ENCODE measurements around the gene ATXN10. TPM values are rescaled to one million over a fixed set of nuclear protein-coding genes. Genes with fewer than 3 reads are reported as not detected.
"Not testable (repeated sequence)": the region's sequence is repeated elsewhere in the genome, so short reads cannot be mapped to it uniquely, and the experiment has no call there.

The ATXN10 gene
- total RNA-seq, 2 donors from 2014 or later: 55.8 to 89.1 TPM

- Mint-ChIP-seq H3K4me1 (no peaks in the 10 kb centered on the region), H3K27me3 (peaks cover 16% of the 10 kb centered on the region), H3K4me3 (no peak overlapping the region), H3K9me3 (no peaks in the 10 kb centered on the region), H3K27ac (no peak overlapping the region), H3K36me3 (ENCODE audit: low read depth) (no peaks in the 10 kb centered on the region)
- ATAC-seq (replicated peaks): no peak
Observed at GRCh38 chr22:45656577-45656976, 15.1 kb upstream of the ATXN10 start.

GRCh38 chr22:45657701-45658100 is 13.9 kb upstream of the ATXN10 start:
- Mint-ChIP-seq H3K27me3 (peaks cover 16% of the 10 kb centered on the region), H3K4me3 (no peak overlapping the region), H3K9me3 (no peaks in the 10 kb centered on the region), H3K36me3 (ENCODE audit: low read depth) (no peaks in the 10 kb centered on the region), H3K4me1 (no peaks in the 10 kb centered on the region), H3K27ac (no peak overlapping the region)
- ATAC-seq (replicated peaks): no peak

GRCh38 chr22:45664136-45664646 is 7.4 kb upstream of the ATXN10 start:
- Mint-ChIP-seq H3K4me1 (no peaks in the 10 kb centered on the region), H3K4me3 (no peak overlapping the region), H3K27ac (no peak overlapping the region), H3K9me3 (peaks cover 4% of the 10 kb centered on the region), H3K27me3 (peaks cover 23% of the 10 kb centered on the region), H3K36me3 (ENCODE audit: low read depth) (no peaks in the 10 kb centered on the region)
- ATAC-seq (replicated peaks): no peak

GRCh38 chr22:45667486-45667885 is 4.1 kb upstream of the ATXN10 start:
- H3K27ac Mint-ChIP-seq: no peak overlapping the region
- peaks cover 18% of the 10 kb centered on the region for H3K27me3 Mint-ChIP-seq
- no peaks in the 10 kb centered on the region for H3K4me1 Mint-ChIP-seq
- H3K9me3 Mint-ChIP-seq: peaks cover 4% of the 10 kb centered on the region
- H3K36me3 Mint-ChIP-seq (ENCODE audit: low read depth): no peaks in the 10 kb centered on the region
- ATAC-seq (replicated peaks): no peak
- H3K4me3 Mint-ChIP-seq: no peak overlapping the region

- H3K9me3 Mint-ChIP-seq; H3K36me3 Mint-ChIP-seq (ENCODE audit: low read depth); ATAC-seq (replicated peaks); H3K27ac Mint-ChIP-seq; H3K4me3 Mint-ChIP-seq: not testable (repeated sequence)
- H3K4me1 Mint-ChIP-seq: peaks cover 23% of the 10 kb centered on the region
- peaks cover 12% of the 10 kb centered on the region for H3K27me3 Mint-ChIP-seq
Observed at GRCh38 chr22:45670363-45670762, 1.3 kb upstream of the ATXN10 start.

- ATAC-seq (replicated peaks): no peak
- peak overlapping the region; percentile 90 for H3K4me3 Mint-ChIP-seq
- peaks cover 8% of the 10 kb centered on the region for H3K27me3 Mint-ChIP-seq
- H3K27ac Mint-ChIP-seq: peak overlapping the region; percentile 94
- H3K36me3 Mint-ChIP-seq (ENCODE audit: low read depth): peaks cover 10% of the 10 kb centered on the region
- peaks cover 25% of the 10 kb centered on the region for H3K4me1 Mint-ChIP-seq
- peaks cover 4% of the 10 kb centered on the region for H3K9me3 Mint-ChIP-seq
Observed at GRCh38 chr22:45670981-45671782, 452 bp upstream of the ATXN10 start.

- H3K36me3 Mint-ChIP-seq (ENCODE audit: low read depth): peaks cover 19% of the 10 kb centered on the region
- H3K27me3 Mint-ChIP-seq: peaks cover under 1% of the 10 kb centered on the region
- H3K9me3 Mint-ChIP-seq: no peaks in the 10 kb centered on the region
- H3K4me3 Mint-ChIP-seq: peak overlapping the region; percentile 90
- H3K4me1 Mint-ChIP-seq: peaks cover 32% of the 10 kb centered on the region
- peak; percentile 11 for ATAC-seq (replicated peaks)
- peak overlapping the region; percentile 94 for H3K27ac Mint-ChIP-seq
Observed at GRCh38 chr22:45672564-45673481, 1.2 kb downstream of the ATXN10 start.

- peak overlapping the region; percentile 90 for H3K4me3 Mint-ChIP-seq
- ATAC-seq (replicated peaks): no peak
- no peaks in the 10 kb centered on the region for H3K9me3 Mint-ChIP-seq
- H3K27me3 Mint-ChIP-seq: no peaks in the 10 kb centered on the region
- peaks cover 32% of the 10 kb centered on the region for H3K4me1 Mint-ChIP-seq
- H3K36me3 Mint-ChIP-seq (ENCODE audit: low read depth): peaks cover 19% of the 10 kb centered on the region
- peak overlapping the region; percentile 94 for H3K27ac Mint-ChIP-seq
Observed at GRCh38 chr22:45673482-45674175, 2.0 kb downstream of the ATXN10 start.

GRCh38 chr22:45676024-45676423 is 4.4 kb downstream of the ATXN10 start:
- Mint-ChIP-seq H3K27ac (no peak overlapping the region), H3K9me3 (no peaks in the 10 kb centered on the region), H3K4me3 (no peak overlapping the region), H3K4me1 (peaks cover 38% of the 10 kb centered on the region), H3K36me3 (ENCODE audit: low read depth) (peaks cover 27% of the 10 kb centered on the region), H3K27me3 (no peaks in the 10 kb centered on the region)
- ATAC-seq (replicated peaks): no peak

- no peaks in the 10 kb centered on the region for H3K9me3 Mint-ChIP-seq
- H3K4me3 Mint-ChIP-seq: no peak overlapping the region
Observed at GRCh38 chr22:45677063-45677462, 5.4 kb downstream of the ATXN10 start.

GRCh38 chr22:45678961-45679912 is 7.6 kb downstream of the ATXN10 start:
- H3K27ac Mint-ChIP-seq: peak overlapping the region; percentile 80
- no peaks in the 10 kb centered on the region for H3K9me3 Mint-ChIP-seq
- peak; percentile 81 for ATAC-seq (replicated peaks)
- H3K4me3 Mint-ChIP-seq: peak overlapping the region; percentile 31
- peaks cover 27% of the 10 kb centered on the region for H3K36me3 Mint-ChIP-seq (ENCODE audit: low read depth)
- no peaks in the 10 kb centered on the region for H3K27me3 Mint-ChIP-seq
- peaks cover 22% of the 10 kb centered on the region for H3K4me1 Mint-ChIP-seq

More at GRCh38 chr22:45677063-45677462, 5.4 kb downstream of the ATXN10 start:
- Mint-ChIP-seq H3K4me1 (peaks cover 38% of the 10 kb centered on the region), H3K27ac (peak overlapping the region; percentile 48), H3K36me3 (ENCODE audit: low read depth) (peaks cover 27% of the 10 kb centered on the region), H3K27me3 (no peaks in the 10 kb centered on the region)
- ATAC-seq (replicated peaks): no peak

GRCh38 chr22:45680932-45681700 is 9.5 kb downstream of the ATXN10 start:
- no peak for ATAC-seq (replicated peaks)
- peaks cover 17% of the 10 kb centered on the region for H3K36me3 Mint-ChIP-seq (ENCODE audit: low read depth)
- no peak overlapping the region for H3K4me3 Mint-ChIP-seq
- H3K27me3 Mint-ChIP-seq: no peaks in the 10 kb centered on the region
- H3K27ac Mint-ChIP-seq: no peak overlapping the region
- no peaks in the 10 kb centered on the region for H3K9me3 Mint-ChIP-seq
- H3K4me1 Mint-ChIP-seq: peaks cover 13% of the 10 kb centered on the region

GRCh38 chr22:45682064-45682463 is 10.4 kb downstream of the ATXN10 start:
- no peak for ATAC-seq (replicated peaks)
- peaks cover 10% of the 10 kb centered on the region for H3K4me1 Mint-ChIP-seq
- no peak overlapping the region for H3K27ac Mint-ChIP-seq
- no peak overlapping the region for H3K4me3 Mint-ChIP-seq
- H3K9me3 Mint-ChIP-seq: no peaks in the 10 kb centered on the region
- H3K27me3 Mint-ChIP-seq: no peaks in the 10 kb centered on the region
- H3K36me3 Mint-ChIP-seq (ENCODE audit: low read depth): peaks cover 8% of the 10 kb centered on the region

Data from activated T-helper 17 cell treated with anti-CD3 and anti-CD28 coated beads, Interleukin-2, amount 50 U/mL, for 72 hours (primary cell).